ENCODE measurements around the gene SSC5D. TPM values are rescaled to one million over a fixed set of nuclear protein-coding genes. Genes with fewer than 3 reads are reported as not detected.

The SSC5D gene
- total RNA-seq, 1 donor from 2014 or later = 7.6 TPM

GRCh38 chr19:55503502-55504251, 15.4 kb downstream of the SSC5D start:
- peak; percentile 98 for DNase-seq
- Mint-ChIP-seq H3K27ac (ENCODE audit: unreplicated experiment) (peak overlapping the region; percentile 68), H3K36me3 (ENCODE audit: unreplicated experiment) (peaks cover 21% of the 10 kb centered on the region), H3K4me3 (ENCODE audit: unreplicated experiment) (peak overlapping the region; percentile 78), H3K9me3 (ENCODE audit: unreplicated experiment) (peaks cover 9% of the 10 kb centered on the region), H3K27me3 (ENCODE audit: unreplicated experiment) (peaks cover 19% of the 10 kb centered on the region), H3K4me1 (ENCODE audit: low read depth, unreplicated experiment) (no peaks in the 10 kb centered on the region)
- TF ChIP-seq CTCF (IDR thresholded peaks at IDR 0.05; ENCODE audit: partially characterized antibody, unreplicated experiment) = peak; percentile 99

GRCh38 chr19:55504252-55504603, 16.0 kb downstream of the SSC5D start:
- peak; percentile 45 for TF ChIP-seq CTCF (IDR thresholded peaks at IDR 0.05; ENCODE audit: partially characterized antibody, unreplicated experiment)
- no peak for DNase-seq
- peaks cover 21% of the 10 kb centered on the region for H3K36me3 Mint-ChIP-seq (ENCODE audit: unreplicated experiment)
- H3K27ac Mint-ChIP-seq (ENCODE audit: unreplicated experiment) = no peak overlapping the region
- H3K4me1 Mint-ChIP-seq (ENCODE audit: low read depth, unreplicated experiment) = no peaks in the 10 kb centered on the region
- peaks cover 9% of the 10 kb centered on the region for H3K9me3 Mint-ChIP-seq (ENCODE audit: unreplicated experiment)
- H3K4me3 Mint-ChIP-seq (ENCODE audit: unreplicated experiment) = peak overlapping the region; percentile 61
- peaks cover 19% of the 10 kb centered on the region for H3K27me3 Mint-ChIP-seq (ENCODE audit: unreplicated experiment)

GRCh38 chr19:55504981-55505380, 16.7 kb downstream of the SSC5D start:
- peaks cover 16% of the 10 kb centered on the region for H3K27me3 Mint-ChIP-seq (ENCODE audit: unreplicated experiment)

GRCh38 chr19:55508120-55508519, 19.9 kb downstream of the SSC5D start:
- TF ChIP-seq CTCF (IDR thresholded peaks at IDR 0.05; ENCODE audit: partially characterized antibody, unreplicated experiment) = no peak
- no peaks in the 10 kb centered on the region for H3K4me1 Mint-ChIP-seq (ENCODE audit: low read depth, unreplicated experiment)
- H3K36me3 Mint-ChIP-seq (ENCODE audit: unreplicated experiment) = peaks cover 9% of the 10 kb centered on the region
- no peak for DNase-seq
- no peak overlapping the region for H3K27ac Mint-ChIP-seq (ENCODE audit: unreplicated experiment)
- peaks cover 6% of the 10 kb centered on the region for H3K27me3 Mint-ChIP-seq (ENCODE audit: unreplicated experiment)
- H3K9me3 Mint-ChIP-seq (ENCODE audit: unreplicated experiment) = peaks cover 3% of the 10 kb centered on the region
- no peak overlapping the region for H3K4me3 Mint-ChIP-seq (ENCODE audit: unreplicated experiment)

More at GRCh38 chr19:55504981-55505380, 16.7 kb downstream of the SSC5D start:
- peaks cover 9% of the 10 kb centered on the region for H3K9me3 Mint-ChIP-seq (ENCODE audit: unreplicated experiment)
- H3K4me3 Mint-ChIP-seq (ENCODE audit: unreplicated experiment) = no peak overlapping the region
- TF ChIP-seq CTCF (IDR thresholded peaks at IDR 0.05; ENCODE audit: partially characterized antibody, unreplicated experiment) = no peak
- no peak for DNase-seq
- no peaks in the 10 kb centered on the region for H3K4me1 Mint-ChIP-seq (ENCODE audit: low read depth, unreplicated experiment)
- peaks cover 21% of the 10 kb centered on the region for H3K36me3 Mint-ChIP-seq (ENCODE audit: unreplicated experiment)
- H3K27ac Mint-ChIP-seq (ENCODE audit: unreplicated experiment) = no peak overlapping the region

- H3K27ac Mint-ChIP-seq (ENCODE audit: unreplicated experiment) = peak overlapping the region; percentile 29
Observed at GRCh38 chr19:55516878-55517620, 28.8 kb downstream of the SSC5D start.

More at GRCh38 chr19:55516878-55517620, 28.8 kb downstream of the SSC5D start:
- Mint-ChIP-seq H3K36me3 (ENCODE audit: unreplicated experiment) (no peaks in the 10 kb centered on the region), H3K9me3 (ENCODE audit: unreplicated experiment) (peaks cover 3% of the 10 kb centered on the region), H3K4me1 (ENCODE audit: low read depth, unreplicated experiment) (peaks cover 3% of the 10 kb centered on the region), H3K27me3 (ENCODE audit: unreplicated experiment) (peaks cover 2% of the 10 kb centered on the region), H3K4me3 (ENCODE audit: unreplicated experiment) (peak overlapping the region; percentile 11)
- peak; percentile 94 for DNase-seq
- TF ChIP-seq CTCF (IDR thresholded peaks at IDR 0.05; ENCODE audit: partially characterized antibody, unreplicated experiment) = peak; percentile 35

All from glutamatergic neuron (in vitro differentiated cells).